Fibroblast of lung (primary cell): Measurements from ENCODE around the gene DNAH6. TPM values are rescaled to one million over a fixed set of nuclear protein-coding genes. Genes with fewer than 3 reads are reported as not detected.
A peak's percentile ranks its signal among the peaks of the same experiment; 100 is the strongest.

ENCODE experiments used
- DNase-seq, 2 donors: peaks; one replicate each; pipeline versions ENCODE4 v3.0.0 to v3.0.0-alpha.2; 2010; ENCODE audit warnings: low read depth in 2 of 2
- H2AFZ ChIP-seq: 2 replicates; pipeline ENCODE4 v1.5.1; 2012; ENCODE audit warnings: low read length, control low read depth, inconsistent platforms
- H3K27ac ChIP-seq: 2 replicates; pipeline ENCODE4 v1.5.1; 2011; ENCODE audit warnings: low read length, control low read depth; ENCODE audit not compliant: insufficient read depth
- H3K27me3 ChIP-seq: 2 replicates; pipeline ENCODE4 v1.5.1; 2011; ENCODE audit warnings: mild to moderate bottlenecking, low read length; ENCODE audit not compliant: control insufficient read depth, insufficient read depth
- H3K36me3 ChIP-seq: 2 replicates; pipeline ENCODE4 v1.5.1; 2011; ENCODE audit warnings: low read length; ENCODE audit not compliant: control insufficient read depth, insufficient read depth
- H3K4me1 ChIP-seq: 2 replicates; pipeline ENCODE4 v1.5.1; 2011; ENCODE audit warnings: low read length; ENCODE audit not compliant: control insufficient read depth, insufficient read depth; ENCODE audit errors: extremely low read depth
- H3K4me2 ChIP-seq: 2 replicates; pipeline ENCODE4 v1.5.1; 2011; ENCODE audit warnings: low read length, control low read depth; ENCODE audit not compliant: insufficient read depth; ENCODE audit errors: extremely low read depth
- H3K4me3 ChIP-seq, 4 experiments: fragments of 200-600 bp in 1 of 4; sonication (generic) in 1 of 4; replicated peaks in 1 of 4; 2 replicates each; pipeline ENCODE4 v1.5.1; 2011 to 2016; ENCODE audit warnings: low read length in 4 of 4, low read depth in 3 of 4, mild to moderate bottlenecking in 3 of 4, control low read depth in 2 of 4, inconsistent platforms in 1 of 4, mixed read lengths in 1 of 4; ENCODE audit not compliant: insufficient read depth in 1 of 4; ENCODE audit errors: control extremely low read depth in 1 of 4
- H3K79me2 ChIP-seq: 2 replicates; pipeline ENCODE4 v1.5.1; 2012; ENCODE audit warnings: mild to moderate bottlenecking, low read length, inconsistent platforms; ENCODE audit not compliant: control insufficient read depth, insufficient read depth
- H3K9ac ChIP-seq: 2 replicates; pipeline ENCODE4 v1.5.1; 2011; ENCODE audit warnings: mild to moderate bottlenecking, low read length, control low read depth; ENCODE audit not compliant: insufficient read depth
- H3K9me3 ChIP-seq: 2 replicates; pipeline ENCODE4 v1.5.1; 2012; ENCODE audit warnings: low read depth, low read length; ENCODE audit not compliant: control insufficient read depth, insufficient read depth
- H4K20me1 ChIP-seq: 2 replicates; pipeline ENCODE4 v1.5.1; 2011; ENCODE audit warnings: low read length; ENCODE audit not compliant: control insufficient read depth, insufficient read depth; ENCODE audit errors: extremely low read depth
- EZH2 ChIP-seq: IDR thresholded peaks from 2 replicates; pipeline ENCODE4 v1.5.1; 2012; ENCODE audit warnings: low read length, control low read depth, mild to moderate bottlenecking; ENCODE audit errors: missing control alignments
- polyA plus RNA-seq, 2 donors: library from polyadenylated mRNA; depleted of rRNA in 1 of 2; stranded (reverse) in 1 of 2; unstranded in 1 of 2; fragments of >200 nt; gene quantifications; 2 replicates each; pipeline ENCODE4 v1.2.1, GENCODE V29; 2011 to 2012; ENCODE audit warnings: missing spikeins in 1 of 2
- total RNA-seq: library from RNA; depleted of rRNA; stranded (reverse); fragments of >200 nt; gene quantifications from 2 replicates; pipeline ENCODE4 v1.2.1, GENCODE V29; 2014
- TF ChIP-seq, protein P1 (sequence below), 2 donors: IDR thresholded peaks in 1 of 2; conservative IDR thresholded peaks in 1 of 2; 1 replicate in 1 of 2; 2 replicates in 1 of 2; pipeline ENCODE4 v1.5.1; 2011 to 2012; ENCODE audit warnings: low read length in 2 of 2, control low read depth in 1 of 2, inconsistent platforms in 1 of 2, low read depth in 1 of 2, mild to moderate bottlenecking in 1 of 2

Gene DNAH6
- total and polyA plus RNA-seq, 2 donors (not counting 1 experiment from before 2014, with no cell fraction given), result under 0.01 to 0.01 TPM

DNA sequence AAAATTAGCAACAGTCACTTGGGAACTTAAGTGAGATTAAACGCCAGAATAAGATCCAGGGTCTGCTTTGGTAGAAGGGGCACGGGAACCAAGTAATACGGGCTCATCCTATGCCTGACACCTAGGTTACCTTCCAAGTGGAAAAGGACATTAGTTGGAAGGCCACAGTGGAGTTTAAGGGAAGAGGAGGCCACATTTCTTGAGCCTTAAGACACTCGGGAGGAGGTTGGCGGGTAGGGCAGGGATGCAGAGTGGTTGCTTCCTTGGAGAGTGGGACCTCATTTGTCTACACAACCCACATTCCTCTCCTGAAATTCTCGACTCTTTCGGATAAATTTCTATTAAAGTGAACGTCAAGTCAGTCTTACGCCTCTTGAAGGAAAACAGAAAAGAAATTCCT, 510 bp upstream of the DNAH6 start:
- H3K9me3 ChIP-seq, result no peaks in the 10 kb centered on the region
- peak overlapping the region; percentile 63 for H3K4me2 ChIP-seq
- no peaks in the 10 kb centered on the region for H4K20me1 ChIP-seq
- H2AFZ ChIP-seq, result peak overlapping the region; percentile 77
- H3K4me3 ChIP-seq, result peak overlapping the region in 3 of 4 experiments; percentile 4 to 74 (median 67)
- no peak overlapping the region for H3K9ac ChIP-seq
- H3K27me3 ChIP-seq, result no peaks in the 10 kb centered on the region
- no peaks in the 10 kb centered on the region for H3K36me3 ChIP-seq
- no peak for TF ChIP-seq EZH2
- TF ChIP-seq, protein P1, sequence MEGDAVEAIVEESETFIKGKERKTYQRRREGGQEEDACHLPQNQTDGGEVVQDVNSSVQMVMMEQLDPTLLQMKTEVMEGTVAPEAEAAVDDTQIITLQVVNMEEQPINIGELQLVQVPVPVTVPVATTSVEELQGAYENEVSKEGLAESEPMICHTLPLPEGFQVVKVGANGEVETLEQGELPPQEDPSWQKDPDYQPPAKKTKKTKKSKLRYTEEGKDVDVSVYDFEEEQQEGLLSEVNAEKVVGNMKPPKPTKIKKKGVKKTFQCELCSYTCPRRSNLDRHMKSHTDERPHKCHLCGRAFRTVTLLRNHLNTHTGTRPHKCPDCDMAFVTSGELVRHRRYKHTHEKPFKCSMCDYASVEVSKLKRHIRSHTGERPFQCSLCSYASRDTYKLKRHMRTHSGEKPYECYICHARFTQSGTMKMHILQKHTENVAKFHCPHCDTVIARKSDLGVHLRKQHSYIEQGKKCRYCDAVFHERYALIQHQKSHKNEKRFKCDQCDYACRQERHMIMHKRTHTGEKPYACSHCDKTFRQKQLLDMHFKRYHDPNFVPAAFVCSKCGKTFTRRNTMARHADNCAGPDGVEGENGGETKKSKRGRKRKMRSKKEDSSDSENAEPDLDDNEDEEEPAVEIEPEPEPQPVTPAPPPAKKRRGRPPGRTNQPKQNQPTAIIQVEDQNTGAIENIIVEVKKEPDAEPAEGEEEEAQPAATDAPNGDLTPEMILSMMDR (conservative IDR thresholded peaks at IDR 0.05 in 1 of 2, IDR thresholded peaks at IDR 0.05 in 1 of 2; ENCODE audit: low read depth in 1 of 2, low read length in 2 of 2), result no peak
- no peak for DNase-seq
- H3K27ac ChIP-seq, result peak overlapping the region; percentile 31
- H3K79me2 ChIP-seq, result no peaks in the 10 kb centered on the region
- no peaks in the 10 kb centered on the region for H3K4me1 ChIP-seq

- DNase-seq, result no peak
- no peak overlapping the region for H3K9ac ChIP-seq
Measured at GRCh38 chr2:84519332-84519957, 3.1 kb downstream of the DNAH6 start.

DNA sequence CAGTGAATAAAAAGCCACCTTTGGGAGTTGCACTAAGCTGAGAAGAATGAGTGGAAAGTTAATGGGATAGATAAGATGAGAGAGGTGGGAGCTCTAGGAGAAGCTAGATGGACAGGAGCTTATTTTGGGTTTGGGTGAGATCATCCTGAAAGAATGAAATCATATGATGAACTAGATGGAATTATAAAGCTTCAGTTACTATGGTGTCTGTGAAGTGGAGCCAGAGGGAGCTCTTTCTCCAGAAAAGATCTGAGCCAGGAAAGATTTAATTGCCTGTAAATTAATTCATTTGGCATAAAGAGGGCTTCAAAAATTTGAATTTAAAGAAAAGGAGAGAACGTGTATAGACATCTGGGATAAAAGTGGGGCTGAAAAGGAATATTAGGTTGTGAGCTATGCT, 10.3 kb downstream of the DNAH6 start:
- H3K79me2 ChIP-seq, result no peaks in the 10 kb centered on the region
- DNase-seq, result peak; percentile 9 to 21
- no peak overlapping the region for H2AFZ ChIP-seq
- H3K9ac ChIP-seq, result no peak overlapping the region
- H3K27me3 ChIP-seq, result peaks cover 5% of the 10 kb centered on the region
- no peak overlapping the region for H3K4me2 ChIP-seq
- TF ChIP-seq, protein P1 (conservative IDR thresholded peaks at IDR 0.05 in 1 of 2, IDR thresholded peaks at IDR 0.05 in 1 of 2; ENCODE audit: low read depth in 1 of 2, low read length in 2 of 2), result peak; percentile 10 to 22
- no peak for TF ChIP-seq EZH2
- H3K4me3 ChIP-seq, result no peak overlapping the region
- no peaks in the 10 kb centered on the region for H3K9me3 ChIP-seq
- no peaks in the 10 kb centered on the region for H3K36me3 ChIP-seq
- H3K4me1 ChIP-seq, result no peaks in the 10 kb centered on the region
- H4K20me1 ChIP-seq, result no peaks in the 10 kb centered on the region
- no peak overlapping the region for H3K27ac ChIP-seq

More at GRCh38 chr2:84519332-84519957, 3.1 kb downstream of the DNAH6 start:
- Histone ChIP-seq H3K4me1 (no peaks in the 10 kb centered on the region), H4K20me1 (no peaks in the 10 kb centered on the region), H3K79me2 (no peaks in the 10 kb centered on the region), H3K4me3 (no peak overlapping the region), H3K4me2 (no peak overlapping the region), H3K27me3 (no peaks in the 10 kb centered on the region), H3K36me3 (no peaks in the 10 kb centered on the region), H2AFZ (no peak overlapping the region), H3K9me3 (no peaks in the 10 kb centered on the region), H3K27ac (no peak overlapping the region)
- TF ChIP-seq, protein P1 (conservative IDR thresholded peaks at IDR 0.05 in 1 of 2, IDR thresholded peaks at IDR 0.05 in 1 of 2; ENCODE audit: low read depth in 1 of 2, low read length in 2 of 2), result no peak
- no peak for TF ChIP-seq EZH2
